Activated CD8-positive, alpha-beta memory T cell treated with anti-CD3 and anti-CD28 coated beads, Interleukin-2, amount 10 ng/mL, durations not matched to agents 7 days and 5 days (primary cell): ENCODE results near the gene FAM153A. TPM values are rescaled to one million over a fixed set of nuclear protein-coding genes. Genes with fewer than 3 reads are reported as not detected.
"Not testable (repeated sequence)": the region's sequence is repeated elsewhere in the genome, so short reads cannot be mapped to it uniquely, and the experiment has no call there.

Source experiments
- ATAC-seq: fragments of 150-1000 bp; cut with Tn5 transposase; one replicate; pipeline ENCODE4 v1.10.0; 2021; ENCODE audit warnings: moderate library complexity
- CTCF ChIA-PET: fragments of 350-600 bp; sonication (Branson Sonifier 250); formaldehyde crosslinking; loops from one replicate; lab custom pipeline; 2021; ENCODE audit warnings: antibody characterized with exemption; lab: Charles Lee
- DNase-seq: peaks from one replicate; pipeline ENCODE4 v3.0.0-alpha.2; 2020
- H3K27ac Mint-ChIP-seq: one replicate; pipeline ENCODE4 v1.8.0; 2021; ENCODE audit warnings: mild to moderate bottlenecking, mixed read lengths
- H3K27me3 Mint-ChIP-seq: one replicate; pipeline ENCODE4 v1.8.0; 2021; ENCODE audit warnings: mixed read lengths
- H3K36me3 Mint-ChIP-seq: one replicate; pipeline ENCODE4 v1.8.0; 2021; ENCODE audit warnings: mild to moderate bottlenecking, mixed read lengths
- H3K4me1 Mint-ChIP-seq: one replicate; pipeline ENCODE4 v1.8.0; 2021; ENCODE audit warnings: mixed read lengths
- H3K4me3 Mint-ChIP-seq: one replicate; pipeline ENCODE4 v1.8.0; 2021; ENCODE audit warnings: mild to moderate bottlenecking, moderate library complexity, mixed read lengths
- H3K9me3 Mint-ChIP-seq: one replicate; pipeline ENCODE4 v1.8.0; 2022; ENCODE audit warnings: low read depth, mixed read lengths
- total RNA-seq, 2 experiments: library from RNA; stranded (reverse); gene quantifications; one replicate each; pipeline ENCODE4 v1.2.3, GENCODE V29; 2021

The FAM153A gene
- total RNA-seq, 2 experiments from 2014 or later: 0.54 to 6.9 TPM

DNA sequence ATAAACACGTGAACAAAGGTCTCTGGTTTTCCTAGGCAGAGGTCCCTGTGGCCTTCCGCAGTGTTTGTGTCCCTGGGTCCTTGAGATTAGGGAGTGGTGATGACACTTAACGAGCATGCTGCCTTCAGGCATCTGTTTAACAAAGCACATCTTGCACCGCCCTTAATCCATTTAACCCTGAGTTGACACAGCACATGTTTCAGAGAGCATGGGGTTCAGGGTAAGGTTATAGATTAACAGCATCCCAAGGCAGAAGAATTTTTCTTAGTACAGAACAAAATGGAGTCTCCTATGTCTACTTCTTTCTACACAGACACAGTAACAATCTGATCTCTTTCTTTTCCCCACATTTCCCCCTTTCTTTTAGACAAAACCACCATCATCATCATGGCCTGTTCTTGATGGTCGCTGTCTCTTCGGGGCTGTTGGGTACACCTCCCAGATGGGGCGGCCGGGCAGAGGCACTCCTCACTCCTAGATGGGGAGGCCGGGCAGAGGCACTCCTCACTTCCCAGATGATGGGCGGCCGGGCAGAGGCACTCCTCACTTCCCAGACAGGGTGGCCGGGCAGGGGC, 87.3 kb downstream of the FAM153A start:
- ATAC-seq, CTCF ChIA-PET, H3K27ac Mint-ChIP-seq, DNase-seq, H3K4me1 Mint-ChIP-seq, H3K9me3 Mint-ChIP-seq, H3K4me3 Mint-ChIP-seq, H3K27me3 Mint-ChIP-seq, H3K36me3 Mint-ChIP-seq: not testable (repeated sequence)

DNA sequence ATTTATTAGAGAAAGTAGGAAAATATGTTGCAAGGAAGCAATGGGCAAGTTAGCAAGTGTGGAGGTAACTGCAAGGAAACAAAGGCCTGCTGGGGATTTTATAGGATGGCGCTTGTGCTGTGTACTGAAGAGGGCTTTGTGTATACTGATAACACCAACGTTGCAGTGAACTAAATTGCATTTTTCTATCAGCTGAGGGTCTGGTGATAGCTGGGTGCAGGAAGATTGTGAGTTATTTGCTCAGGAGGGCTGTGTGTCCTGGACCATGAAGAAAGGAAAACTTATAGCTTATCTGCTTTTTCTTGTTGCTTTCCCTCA, 88.2 kb downstream of the FAM153A start:
- ATAC-seq, H3K27ac Mint-ChIP-seq, CTCF ChIA-PET, H3K4me3 Mint-ChIP-seq, H3K27me3 Mint-ChIP-seq, DNase-seq, H3K9me3 Mint-ChIP-seq, H3K36me3 Mint-ChIP-seq, H3K4me1 Mint-ChIP-seq: not testable (repeated sequence)

DNA sequence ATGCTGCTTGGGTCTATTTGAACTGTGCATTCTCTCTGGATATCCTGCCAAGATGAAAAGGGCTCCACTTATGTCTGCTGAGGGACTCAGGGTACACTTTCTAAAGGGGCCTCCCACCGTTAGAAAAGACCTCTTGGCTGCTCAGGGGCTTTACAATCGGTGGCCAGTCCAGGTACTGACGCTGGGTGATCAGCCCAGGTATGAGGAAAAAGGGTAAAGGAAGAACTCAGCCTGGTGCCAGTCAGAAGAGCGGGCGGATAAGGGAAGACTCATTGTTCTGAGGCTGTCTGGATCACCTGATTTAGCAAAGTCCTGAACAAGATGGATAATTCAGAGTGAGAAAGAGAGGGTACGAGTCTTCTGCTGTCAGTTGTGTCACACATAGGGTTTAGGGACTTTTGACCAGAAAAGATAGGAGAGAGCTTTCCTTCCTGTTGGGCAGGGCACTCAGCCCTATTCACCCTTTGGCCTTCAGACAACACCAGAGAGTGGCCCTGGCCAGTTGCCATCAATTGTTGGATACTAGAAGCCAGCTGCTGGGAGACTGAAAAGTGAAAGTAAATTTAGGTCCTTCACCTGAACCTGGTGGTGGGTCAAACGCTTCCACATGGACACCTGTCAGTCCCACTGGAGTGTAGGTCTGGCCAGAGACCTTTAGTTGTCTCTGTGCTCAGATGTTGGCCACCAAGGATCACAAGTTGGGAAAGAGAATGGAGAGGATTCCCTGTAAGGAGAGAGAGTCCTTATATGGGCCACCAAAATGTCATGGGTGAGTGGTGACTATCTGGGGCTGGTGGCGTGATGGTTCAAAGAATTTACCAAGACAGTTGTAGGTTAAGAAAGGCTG, 88.8 kb downstream of the FAM153A start:
- H3K4me1 Mint-ChIP-seq, ATAC-seq, H3K4me3 Mint-ChIP-seq, CTCF ChIA-PET, DNase-seq, H3K27ac Mint-ChIP-seq, H3K36me3 Mint-ChIP-seq, H3K27me3 Mint-ChIP-seq, H3K9me3 Mint-ChIP-seq: not testable (repeated sequence)

DNA sequence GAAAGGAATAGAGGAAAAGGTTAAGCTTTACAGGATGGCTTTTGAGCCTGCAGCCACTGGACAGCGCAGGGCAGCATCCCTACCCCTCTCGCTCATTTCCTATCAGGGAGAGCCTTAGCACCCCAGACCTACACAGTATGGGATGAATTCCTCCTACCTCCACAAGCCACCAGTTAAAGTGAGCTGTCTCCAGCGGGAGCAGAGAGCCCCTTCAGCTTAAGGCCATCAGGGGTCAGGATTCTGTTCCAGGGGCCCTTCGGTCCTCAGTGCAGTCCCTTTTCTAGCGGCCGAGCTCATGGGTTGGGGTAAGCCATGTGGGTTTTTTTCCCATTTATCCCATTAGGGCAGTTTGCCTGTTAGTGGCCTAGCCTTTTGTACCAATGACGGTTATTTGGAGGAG, 89.7 kb downstream of the FAM153A start:
- H3K4me3 Mint-ChIP-seq, H3K4me1 Mint-ChIP-seq, H3K9me3 Mint-ChIP-seq, H3K27me3 Mint-ChIP-seq, H3K27ac Mint-ChIP-seq, H3K36me3 Mint-ChIP-seq, ATAC-seq, CTCF ChIA-PET, DNase-seq: not testable (repeated sequence)

DNA sequence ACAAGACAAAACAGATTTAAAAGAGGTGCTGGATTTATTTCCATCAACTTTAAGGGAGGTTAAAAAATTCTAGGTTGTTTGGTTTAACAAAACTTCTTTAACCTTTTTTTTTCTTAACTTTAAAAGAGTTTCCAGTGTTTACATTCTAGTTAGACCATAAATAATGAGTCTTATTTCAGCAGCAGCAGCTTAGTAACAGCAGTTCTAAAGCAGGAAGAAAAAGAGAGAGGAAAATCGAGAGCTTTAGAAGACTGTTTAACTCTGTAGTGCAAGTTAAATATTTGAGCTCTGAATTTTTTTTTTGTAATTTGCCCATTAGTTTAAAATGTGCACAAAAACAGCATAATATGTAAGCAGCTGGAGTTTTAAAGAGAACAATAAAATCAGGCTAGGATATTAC, 90.2 kb downstream of the FAM153A start:
- H3K27me3 Mint-ChIP-seq, H3K4me3 Mint-ChIP-seq, H3K36me3 Mint-ChIP-seq, H3K27ac Mint-ChIP-seq, DNase-seq, ATAC-seq, H3K9me3 Mint-ChIP-seq, CTCF ChIA-PET, H3K4me1 Mint-ChIP-seq: not testable (repeated sequence)

DNA sequence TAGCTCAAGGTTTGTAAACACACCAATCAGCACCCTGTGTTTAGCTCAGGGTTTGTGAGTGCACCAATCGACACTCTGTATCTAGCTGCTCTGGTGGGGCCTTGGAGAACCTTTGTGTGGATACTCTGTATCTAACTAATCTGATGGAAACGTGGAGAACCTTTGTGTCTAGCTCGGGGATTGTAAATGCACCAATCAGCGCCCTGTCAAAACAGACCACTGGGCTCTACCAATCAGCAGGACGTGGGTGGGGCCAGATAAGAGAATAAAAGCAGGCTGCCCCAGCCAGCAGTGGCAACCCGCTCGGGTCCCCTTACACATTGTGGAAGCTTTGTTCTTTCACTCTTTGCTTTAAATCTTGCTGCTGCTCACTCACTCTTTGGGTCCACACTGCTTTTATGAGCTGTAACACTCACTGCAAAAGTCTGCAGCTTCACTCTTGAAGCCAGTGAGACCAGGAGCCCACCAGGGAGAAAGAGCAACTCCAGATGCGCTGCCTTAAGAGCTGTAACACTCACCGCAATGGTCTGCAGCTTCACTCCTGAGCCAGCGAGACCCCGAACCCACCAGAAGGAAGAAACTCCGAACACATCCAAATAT, 93.6 kb downstream of the FAM153A start:
- H3K36me3 Mint-ChIP-seq, H3K27ac Mint-ChIP-seq, CTCF ChIA-PET, H3K9me3 Mint-ChIP-seq, ATAC-seq, H3K4me3 Mint-ChIP-seq, H3K27me3 Mint-ChIP-seq, H3K4me1 Mint-ChIP-seq, DNase-seq: not testable (repeated sequence)

DNA sequence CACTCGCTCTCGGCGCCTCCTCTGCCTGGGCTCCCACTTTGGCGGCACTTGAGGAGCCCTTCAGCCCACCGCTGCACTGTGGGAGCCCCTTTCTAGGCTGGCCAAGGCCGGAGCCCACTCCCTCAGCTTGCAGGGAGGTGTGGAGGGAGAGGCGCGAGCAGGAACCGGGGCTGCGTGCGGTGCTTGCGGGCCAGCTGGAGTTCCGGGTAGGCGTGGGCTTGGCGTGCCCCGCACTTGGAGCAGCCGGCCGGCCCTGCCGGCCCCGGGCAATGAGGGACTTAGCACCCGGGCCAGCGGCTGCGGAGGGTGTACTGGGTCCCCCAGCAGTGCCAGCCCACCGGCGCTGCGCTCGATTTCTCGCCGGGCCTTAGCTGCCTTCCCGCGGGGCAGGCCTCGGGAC, 94.6 kb downstream of the FAM153A start:
- CTCF ChIA-PET, DNase-seq, H3K36me3 Mint-ChIP-seq, H3K9me3 Mint-ChIP-seq, H3K4me1 Mint-ChIP-seq, H3K27me3 Mint-ChIP-seq, H3K27ac Mint-ChIP-seq, H3K4me3 Mint-ChIP-seq, ATAC-seq: not testable (repeated sequence)

DNA sequence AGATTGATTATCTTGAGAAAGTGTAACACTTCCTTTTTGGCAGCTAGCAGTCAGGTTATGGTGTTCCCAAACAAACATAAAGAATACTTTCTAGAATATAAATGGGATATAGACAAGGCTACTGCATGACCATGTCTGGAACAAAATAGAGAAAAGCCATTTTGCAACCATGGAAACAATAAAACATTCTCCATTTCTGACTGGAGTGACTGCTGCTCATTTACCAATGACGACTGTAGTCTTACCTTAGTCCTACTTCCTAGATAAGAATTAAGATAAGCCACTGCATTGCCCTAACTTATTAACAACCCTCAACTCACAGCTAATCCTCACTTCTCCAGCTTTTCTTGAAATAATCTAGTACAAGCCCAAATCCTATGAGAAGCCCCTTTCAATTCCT, 100.8 kb downstream of the FAM153A start:
- H3K4me3 Mint-ChIP-seq, H3K27ac Mint-ChIP-seq, CTCF ChIA-PET, H3K9me3 Mint-ChIP-seq, ATAC-seq, H3K36me3 Mint-ChIP-seq, H3K27me3 Mint-ChIP-seq, DNase-seq, H3K4me1 Mint-ChIP-seq: not testable (repeated sequence)

Other genes starting within 250 kb of the FAM153A start
- 100 to 1,000 TPM in 1 of 2 experiments, 10 to 100 TPM in 1; 77.5 to 116 TPM for gene FAM193B, start 228.3 kb downstream of the FAM153A start, total RNA-seq
- 100 to 1,000 TPM in 1 of 2 experiments, 10 to 100 TPM in 1; 99.9 to 111 TPM for gene TMED9, start 190.7 kb downstream of the FAM153A start, total RNA-seq
- 10 to 100 TPM; 16.8 to 17.2 TPM for gene B4GALT7, start 182.8 kb downstream of the FAM153A start, total RNA-seq
- gene PROP1, start 213.3 kb upstream of the FAM153A start, total RNA-seq: not detected